Activated CD4-positive, alpha-beta T cell treated with anti-CD3 and anti-CD28 coated beads, Interleukin-2, amount 10 ng/mL, durations not matched to agents 7 days and 5 days (primary cell): ENCODE measurements around the gene ECT2L. TPM values are rescaled to one million over a fixed set of nuclear protein-coding genes. Genes with fewer than 3 reads are reported as not detected.

Experiments
- CTCF ChIA-PET: fragments of 350-600 bp; sonication (Branson Sonifier 250); formaldehyde crosslinking; loops from one replicate; lab custom pipeline; 2021; ENCODE audit warnings: antibody characterized with exemption; lab: Charles Lee
- POLR2A ChIA-PET: fragments of 350-600 bp; sonication (Branson Sonifier 250); formaldehyde crosslinking; loops from one replicate; lab custom pipeline; 2021; ENCODE audit warnings: antibody characterized with exemption; lab: Charles Lee
- DNase-seq: peaks from one replicate; pipeline ENCODE4 v3.0.0-alpha.2; 2020
- H3K27ac Mint-ChIP-seq: one replicate; pipeline ENCODE4 v1.8.0; 2021; ENCODE audit warnings: mild to moderate bottlenecking, moderate library complexity, mixed read lengths
- H3K27me3 Mint-ChIP-seq: one replicate; pipeline ENCODE4 v1.8.0; 2021; ENCODE audit warnings: mixed read lengths
- H3K36me3 Mint-ChIP-seq: one replicate; pipeline ENCODE4 v1.8.0; 2021; ENCODE audit warnings: low read depth, mixed read lengths
- H3K4me1 Mint-ChIP-seq: one replicate; pipeline ENCODE4 v1.8.0; 2021; ENCODE audit warnings: mixed read lengths
- H3K4me3 Mint-ChIP-seq: one replicate; pipeline ENCODE4 v1.8.0; 2021; ENCODE audit warnings: mild to moderate bottlenecking, moderate library complexity, mixed read lengths
- H3K9me3 Mint-ChIP-seq: one replicate; pipeline ENCODE4 v1.8.0; 2021; ENCODE audit warnings: mixed read lengths
- total RNA-seq, 2 experiments: library from RNA; stranded (reverse); gene quantifications; one replicate each; pipeline ENCODE4 v1.2.3, GENCODE V29; 2021

The ECT2L gene
- total RNA-seq, 2 experiments from 2014 or later = not detected

GRCh38 chr6:138837246-138837645 is 41.4 kb downstream of the ECT2L start:
- Mint-ChIP-seq H3K27me3 (no peaks in the 10 kb centered on the region), H3K4me1 (no peaks in the 10 kb centered on the region), H3K27ac (no peak overlapping the region), H3K4me3 (no peak overlapping the region), H3K36me3 (no peaks in the 10 kb centered on the region), H3K9me3 (no peaks in the 10 kb centered on the region)
- CTCF ChIA-PET = no interaction called here
- POLR2A ChIA-PET = no interaction called here
- no peak for DNase-seq

- ChIA-PET CTCF (interaction anchor here (0.6 kb wide), 1 partner anchor 11 kb away, joined by 3 read pairs; no protein-coding TSS in a partner anchor), POLR2A (no interaction called here)
- H3K27ac Mint-ChIP-seq = no peak overlapping the region
- no peaks in the 10 kb centered on the region for H3K36me3 Mint-ChIP-seq
- H3K4me1 Mint-ChIP-seq = no peaks in the 10 kb centered on the region
- no peak overlapping the region for H3K4me3 Mint-ChIP-seq
- DNase-seq = no peak
- H3K9me3 Mint-ChIP-seq = no peaks in the 10 kb centered on the region
- no peaks in the 10 kb centered on the region for H3K27me3 Mint-ChIP-seq
Observed at GRCh38 chr6:138844192-138844591, 48.3 kb downstream of the ECT2L start.

- DNase-seq = no peak
- Mint-ChIP-seq H3K36me3 (no peaks in the 10 kb centered on the region), H3K4me1 (no peaks in the 10 kb centered on the region), H3K4me3 (no peak overlapping the region), H3K27me3 (no peaks in the 10 kb centered on the region), H3K9me3 (no peaks in the 10 kb centered on the region), H3K27ac (no peak overlapping the region)
- ChIA-PET CTCF (no interaction called here), POLR2A (no interaction called here)
Observed at GRCh38 chr6:138847884-138848283, 52.0 kb downstream of the ECT2L start.

DNA sequence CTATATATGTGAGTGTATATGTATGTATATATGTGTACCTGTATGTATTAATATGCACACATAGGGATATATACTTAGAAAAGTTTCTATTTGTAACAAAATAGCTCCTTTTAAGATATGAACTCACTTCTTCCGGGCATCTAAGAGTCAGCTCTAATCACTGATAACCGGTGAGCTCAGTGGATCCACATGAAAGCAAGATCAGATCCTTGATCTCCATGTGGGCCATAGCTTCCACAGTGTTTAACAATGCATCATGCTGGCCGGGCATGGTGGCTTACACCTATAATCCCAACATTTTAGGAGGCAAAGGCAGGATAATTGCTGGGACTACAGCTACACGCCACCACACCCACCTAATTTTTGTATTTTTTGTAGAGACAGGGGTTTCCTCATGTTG is 52.6 kb downstream of the ECT2L start:
- Mint-ChIP-seq H3K4me1 (no peaks in the 10 kb centered on the region), H3K4me3 (no peak overlapping the region), H3K27ac (no peak overlapping the region), H3K36me3 (no peaks in the 10 kb centered on the region), H3K27me3 (no peaks in the 10 kb centered on the region), H3K9me3 (no peaks in the 10 kb centered on the region)
- no peak for DNase-seq
- POLR2A ChIA-PET = no interaction called here
- CTCF ChIA-PET = interaction anchor here (0.8 kb wide), 1 partner anchor 30 kb away, joined by 3 read pairs; no protein-coding TSS in a partner anchor

DNA sequence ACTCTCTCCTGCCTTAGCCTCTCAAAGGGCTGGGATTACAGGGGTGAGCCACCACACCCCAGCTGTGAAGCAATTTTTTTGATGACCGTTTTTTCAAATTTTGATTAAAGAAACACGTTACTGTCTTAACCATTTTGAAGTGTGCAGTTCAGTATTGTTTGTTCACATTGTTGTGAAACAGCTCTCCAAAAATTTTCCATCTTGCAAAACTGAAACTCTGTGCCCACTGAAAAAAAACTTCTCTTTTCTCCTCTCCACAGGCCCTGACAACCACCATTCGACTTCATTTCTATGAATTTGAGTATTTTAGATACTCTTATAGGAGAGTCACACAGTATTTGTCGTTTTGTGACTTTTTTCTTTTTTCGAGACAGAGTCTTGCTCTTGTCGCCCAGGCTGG is 53.9 kb downstream of the ECT2L start:
- no peaks in the 10 kb centered on the region for H3K9me3 Mint-ChIP-seq
- no peak overlapping the region for H3K4me3 Mint-ChIP-seq
- no peaks in the 10 kb centered on the region for H3K36me3 Mint-ChIP-seq
- no peak for DNase-seq
- no peak overlapping the region for H3K27ac Mint-ChIP-seq
- no peaks in the 10 kb centered on the region for H3K4me1 Mint-ChIP-seq
- H3K27me3 Mint-ChIP-seq = no peaks in the 10 kb centered on the region
- POLR2A ChIA-PET = no interaction called here
- CTCF ChIA-PET = interaction anchor here (0.7 to 1.1 kb wide), 4 partner anchors 15 to 221 kb away, joined by 3 read pairs; no protein-coding TSS in a partner anchor

- H3K4me3 Mint-ChIP-seq = no peak overlapping the region
- no peaks in the 10 kb centered on the region for H3K4me1 Mint-ChIP-seq
- H3K27me3 Mint-ChIP-seq = peaks cover 3% of the 10 kb centered on the region
- no peaks in the 10 kb centered on the region for H3K36me3 Mint-ChIP-seq
- CTCF ChIA-PET = no interaction called here
- DNase-seq = no peak
- H3K27ac Mint-ChIP-seq = no peak overlapping the region
- H3K9me3 Mint-ChIP-seq = no peaks in the 10 kb centered on the region
- POLR2A ChIA-PET = no interaction called here
Observed at GRCh38 chr6:138856654-138857053, 60.8 kb downstream of the ECT2L start.

GRCh38 chr6:138857775-138858174 is 61.9 kb downstream of the ECT2L start:
- H3K9me3 Mint-ChIP-seq = no peaks in the 10 kb centered on the region
- peaks cover 5% of the 10 kb centered on the region for H3K27me3 Mint-ChIP-seq
- DNase-seq = no peak
- ChIA-PET POLR2A (no interaction called here), CTCF (no interaction called here)
- no peaks in the 10 kb centered on the region for H3K4me1 Mint-ChIP-seq
- H3K36me3 Mint-ChIP-seq = no peaks in the 10 kb centered on the region
- no peak overlapping the region for H3K4me3 Mint-ChIP-seq
- no peak overlapping the region for H3K27ac Mint-ChIP-seq

GRCh38 chr6:138862456-138862855 is 66.6 kb downstream of the ECT2L start:
- Mint-ChIP-seq H3K9me3 (no peaks in the 10 kb centered on the region), H3K4me1 (no peaks in the 10 kb centered on the region), H3K4me3 (no peak overlapping the region), H3K36me3 (no peaks in the 10 kb centered on the region), H3K27me3 (peaks cover 2% of the 10 kb centered on the region), H3K27ac (no peak overlapping the region)
- POLR2A ChIA-PET = no interaction called here
- CTCF ChIA-PET = no interaction called here
- DNase-seq = no peak

GRCh38 chr6:138863321-138863720 is 67.4 kb downstream of the ECT2L start:
- Mint-ChIP-seq H3K27ac (no peak overlapping the region), H3K4me3 (no peak overlapping the region), H3K27me3 (peaks cover 2% of the 10 kb centered on the region), H3K36me3 (no peaks in the 10 kb centered on the region), H3K4me1 (no peaks in the 10 kb centered on the region), H3K9me3 (no peaks in the 10 kb centered on the region)
- POLR2A ChIA-PET = no interaction called here
- DNase-seq = no peak
- CTCF ChIA-PET = interaction anchor here (0.6 kb wide), 1 partner anchor 1235 kb away, joined by 3 read pairs; no protein-coding TSS in a partner anchor

DNA sequence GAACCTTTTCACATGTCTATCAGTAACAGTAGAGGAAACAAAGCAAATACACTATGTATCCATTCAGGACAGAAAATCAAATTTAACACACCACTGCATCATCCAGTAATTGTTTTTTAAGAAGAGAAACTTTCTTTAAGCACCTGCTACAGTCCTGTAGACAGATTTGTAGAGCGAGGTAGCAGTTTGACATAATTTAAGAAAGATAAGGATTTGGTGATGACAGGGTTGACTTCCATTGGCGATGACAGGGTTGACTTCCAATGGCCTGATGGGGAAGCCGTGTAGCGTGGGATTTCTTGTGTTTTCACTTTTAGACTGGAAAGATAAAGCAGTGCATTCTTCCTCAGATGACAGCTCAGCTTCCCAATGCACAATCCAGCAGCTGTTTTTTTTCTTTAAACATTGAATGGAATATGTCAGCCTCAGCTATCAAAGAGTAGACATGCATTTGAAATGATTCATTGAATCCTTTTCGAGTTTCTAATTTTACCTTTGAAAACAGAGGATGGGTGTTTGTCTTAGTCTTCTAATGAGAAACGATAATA is 68.5 kb downstream of the ECT2L start:
- peaks cover 2% of the 10 kb centered on the region for H3K27me3 Mint-ChIP-seq
- DNase-seq = no peak
- no peaks in the 10 kb centered on the region for H3K36me3 Mint-ChIP-seq
- ChIA-PET CTCF (interaction anchor here (0.9 to 1.1 kb wide), 2 partner anchors 15 to 17 kb away, joined by 3 read pairs; no protein-coding TSS in a partner anchor), POLR2A (interaction anchor here (0.6 kb wide), 1 partner anchor 12 kb away, joined by 4 read pairs; no protein-coding TSS in a partner anchor)
- H3K4me1 Mint-ChIP-seq = no peaks in the 10 kb centered on the region
- no peak overlapping the region for H3K4me3 Mint-ChIP-seq
- H3K9me3 Mint-ChIP-seq = no peaks in the 10 kb centered on the region
- no peak overlapping the region for H3K27ac Mint-ChIP-seq

GRCh38 chr6:138865480-138866109 is 69.7 kb downstream of the ECT2L start:
- CTCF ChIA-PET = interaction anchor here (0.6 to 0.9 kb wide), 2 partner anchors 16 to 92 kb away, joined by 3 read pairs; no protein-coding TSS in a partner anchor
- no peaks in the 10 kb centered on the region for H3K4me1 Mint-ChIP-seq
- H3K36me3 Mint-ChIP-seq = no peaks in the 10 kb centered on the region
- peaks cover 2% of the 10 kb centered on the region for H3K27me3 Mint-ChIP-seq
- DNase-seq = no peak
- POLR2A ChIA-PET = no interaction called here
- H3K9me3 Mint-ChIP-seq = no peaks in the 10 kb centered on the region
- H3K4me3 Mint-ChIP-seq = no peak overlapping the region
- no peak overlapping the region for H3K27ac Mint-ChIP-seq

- Mint-ChIP-seq H3K4me1 (no peaks in the 10 kb centered on the region), H3K9me3 (no peaks in the 10 kb centered on the region), H3K27me3 (no peaks in the 10 kb centered on the region), H3K27ac (no peak overlapping the region), H3K36me3 (no peaks in the 10 kb centered on the region), H3K4me3 (no peak overlapping the region)
- CTCF ChIA-PET = interaction anchor here (0.6 kb wide), 1 partner anchor 27 kb away, joined by 3 read pairs; no protein-coding TSS in a partner anchor
- POLR2A ChIA-PET = no interaction called here
- DNase-seq = no peak
Observed at GRCh38 chr6:138868181-138868580, 72.3 kb downstream of the ECT2L start.

DNA sequence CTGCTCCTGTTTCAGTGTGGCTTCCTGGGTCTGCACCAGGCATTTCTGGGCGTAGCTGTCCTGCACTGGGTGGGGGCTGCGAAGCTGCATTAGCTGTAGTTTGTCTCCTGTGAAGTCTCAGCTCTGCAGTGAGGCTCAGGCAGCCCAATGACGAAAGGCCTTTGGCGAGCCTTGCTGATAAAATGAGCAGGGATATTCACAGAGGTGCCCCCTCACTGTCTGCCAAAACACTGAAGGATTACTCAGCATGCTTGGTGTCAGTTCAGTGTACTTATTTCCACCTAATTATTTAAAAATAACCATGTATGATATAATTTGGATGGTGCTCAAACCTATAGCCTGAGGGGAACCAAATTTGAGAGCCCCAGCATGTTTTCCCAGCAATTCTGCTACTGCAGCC is 73.5 kb downstream of the ECT2L start:
- Mint-ChIP-seq H3K27ac (no peak overlapping the region), H3K36me3 (no peaks in the 10 kb centered on the region), H3K4me1 (no peaks in the 10 kb centered on the region), H3K27me3 (no peaks in the 10 kb centered on the region), H3K4me3 (no peak overlapping the region), H3K9me3 (no peaks in the 10 kb centered on the region)
- ChIA-PET CTCF (no interaction called here), POLR2A (interaction anchor here (0.6 kb wide), 1 partner anchor 205 kb away, joined by 3 read pairs; no protein-coding TSS in a partner anchor)
- no peak for DNase-seq
